AG09319 (cell line): ENCODE data around the gene PRKCZ.

ENCODE experiments used
- DNase-seq: peaks from one replicate; pipeline ENCODE4 v3.0.0-alpha.2; 2010; ENCODE audit warnings: low read depth; ENCODE audit errors: extremely low read depth
- CTCF ChIP-seq: IDR thresholded peaks from 2 replicates; pipeline ENCODE4 v1.5.1; 2011; ENCODE audit warnings: low read depth, mild to moderate bottlenecking, inconsistent platforms, low read length, moderate library complexity

PRKCZ gene

DNA sequence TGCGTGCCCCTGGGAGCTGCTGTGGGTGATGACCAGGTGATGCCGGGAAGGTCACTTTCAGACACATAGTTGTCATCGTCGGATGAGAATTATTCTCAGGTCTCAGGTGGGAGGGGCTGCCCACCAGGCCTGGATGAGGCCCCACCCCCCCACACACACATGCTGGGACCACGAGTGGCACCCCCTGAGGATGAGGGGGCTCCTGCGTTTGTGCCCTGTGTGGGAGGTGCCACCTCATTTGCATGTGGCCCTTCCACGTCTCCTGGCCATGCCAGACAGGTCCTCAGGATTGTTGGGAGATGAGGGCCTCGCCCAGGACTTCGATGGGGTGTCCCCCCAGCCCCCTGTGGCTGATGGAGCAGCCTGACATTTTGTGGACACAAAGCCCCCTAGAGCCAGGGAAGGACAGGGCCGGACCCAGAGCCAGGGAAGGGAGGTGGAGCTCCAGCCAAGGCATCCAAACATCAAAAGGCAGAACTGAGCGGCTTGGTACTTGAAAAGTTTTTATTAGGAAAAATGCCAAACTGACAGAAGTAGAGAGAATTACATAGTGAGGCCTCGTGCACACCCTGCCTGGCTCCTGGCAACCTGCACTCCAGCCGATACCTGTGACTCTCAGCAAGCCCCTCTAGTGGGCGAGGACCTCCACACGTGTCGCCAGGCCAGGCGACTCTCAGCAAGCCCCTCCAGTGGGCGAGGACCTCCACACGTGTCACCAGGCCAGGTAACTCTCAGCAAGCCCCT, 55.7 kb downstream of the PRKCZ start:
- no peak for TF ChIP-seq CTCF
- DNase-seq, result no peak

- no peak for TF ChIP-seq CTCF
- DNase-seq, result no peak
These were observed 56.6 kb downstream of the PRKCZ start for GRCh38 chr1:2106659-2107405.

DNA sequence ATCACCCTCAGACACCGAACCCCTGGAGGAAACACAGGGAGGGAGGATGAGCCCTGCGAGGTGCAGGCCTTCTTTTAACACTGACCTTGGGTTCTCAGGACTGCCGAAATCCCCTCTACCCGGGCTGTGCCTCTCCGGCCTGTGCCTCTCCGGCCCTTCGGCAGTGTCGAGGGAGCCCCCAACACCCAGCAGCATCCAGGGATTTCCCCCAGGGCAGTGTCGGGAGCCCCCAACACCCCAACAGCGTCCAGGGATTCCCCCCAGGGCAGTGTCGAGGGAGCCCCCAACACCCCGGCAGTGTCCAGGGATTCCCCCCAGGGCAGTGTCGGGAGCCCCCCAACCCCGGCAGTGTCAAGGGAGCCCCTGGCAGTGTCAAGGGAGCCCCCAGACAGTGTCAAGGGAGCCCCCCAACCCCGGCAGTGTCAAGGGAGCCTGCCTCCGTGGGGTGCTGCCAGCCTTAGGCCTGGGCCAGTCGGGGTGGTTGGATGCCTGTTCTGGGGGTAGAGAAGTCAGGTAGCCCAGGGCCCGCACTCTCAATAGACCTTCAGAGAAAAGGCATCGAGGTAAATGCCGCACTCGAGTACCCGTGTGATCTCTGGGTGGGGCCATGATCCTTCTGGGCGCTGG, 57.5 kb downstream of the PRKCZ start:
- no peak for DNase-seq
- no peak for TF ChIP-seq CTCF

DNA sequence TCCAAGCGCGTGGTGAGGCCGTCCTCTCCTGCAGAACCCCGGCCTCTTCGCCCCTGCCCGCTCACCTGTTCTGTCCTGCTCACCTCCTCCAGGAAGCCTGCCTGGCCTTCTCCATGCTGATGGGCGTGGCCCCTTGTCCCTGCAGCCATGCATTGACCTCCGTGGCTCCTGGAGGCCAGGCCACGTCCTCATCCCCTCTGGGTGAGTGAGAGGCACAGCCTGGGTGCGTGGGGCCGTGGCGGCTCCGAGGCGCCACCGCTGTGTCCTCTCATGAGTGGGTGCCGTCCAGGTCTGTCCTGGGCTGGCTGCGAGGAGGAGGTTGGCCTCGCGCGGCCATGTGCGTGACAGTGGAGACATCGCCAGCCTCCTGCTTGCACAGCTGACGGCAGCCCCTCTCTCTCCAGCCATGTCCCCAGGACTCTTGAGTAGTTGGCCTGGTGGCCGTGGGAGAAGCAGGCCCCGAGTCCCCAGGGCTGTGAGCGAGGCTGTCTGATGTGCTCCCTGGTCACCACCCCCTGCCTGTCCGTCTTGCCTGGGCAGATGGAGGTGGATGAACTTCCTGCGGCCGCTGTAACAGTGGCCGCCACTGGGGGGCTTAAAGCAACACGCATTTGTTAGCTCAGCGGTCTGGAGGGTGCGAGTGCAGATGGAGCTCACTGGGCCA, 58.1 kb downstream of the PRKCZ start:
- DNase-seq, result no peak

GRCh38 chr1:2108877-2109580, 58.8 kb downstream of the PRKCZ start:
- no peak for TF ChIP-seq CTCF
- DNase-seq, result no peak

More for the DNA sequence above, 58.1 kb downstream of the PRKCZ start:
- peak; percentile 27 for TF ChIP-seq CTCF

DNA sequence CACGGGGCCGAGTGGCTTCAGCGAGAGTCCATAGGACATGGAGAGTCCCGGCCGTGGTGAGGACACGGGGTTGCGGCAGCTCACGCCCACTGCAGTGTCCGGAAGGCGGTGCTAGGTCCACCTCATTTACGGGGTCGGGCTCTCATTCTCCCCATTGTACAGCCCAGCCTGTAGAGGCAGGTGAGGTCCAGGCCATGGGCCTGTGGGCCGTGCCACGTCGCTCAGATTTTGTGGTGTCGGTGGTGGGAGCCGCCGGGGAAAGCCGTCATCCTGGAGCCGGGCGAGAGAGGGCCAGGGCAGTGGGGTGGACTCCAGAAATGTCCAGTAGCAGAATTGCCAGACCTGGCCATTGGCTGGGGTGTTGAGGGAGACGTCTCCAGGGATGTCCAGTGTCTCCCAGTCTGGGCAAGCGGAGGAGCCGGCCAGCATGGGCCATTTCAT, 59.4 kb downstream of the PRKCZ start:
- TF ChIP-seq CTCF, result no peak
- DNase-seq, result no peak
